ENCODE data around the gene TMEM150C. TPM values are rescaled to one million over a fixed set of nuclear protein-coding genes. Genes with fewer than 3 reads are reported as not detected.

TMEM150C gene
- total RNA-seq, 1 experiment from 2014 or later, result 0.20 TPM

GRCh38 chr4:82524570-82525152 is 37.1 kb downstream of the TMEM150C start:
- in situ Hi-C loops (cut with HindIII; ENCODE audit: low pct_unique_long_range_greater_than_20kb, low sequenced_read_pairs), result no loop called here
- DNase-seq (ENCODE audit: low read depth), result no peak

GRCh38 chr4:82523179-82523578 is 38.6 kb downstream of the TMEM150C start:
- in situ Hi-C loops (cut with HindIII; ENCODE audit: low pct_unique_long_range_greater_than_20kb, low sequenced_read_pairs), result no loop called here

GRCh38 chr4:82522472-82522871 is 39.3 kb downstream of the TMEM150C start:
- no peak for DNase-seq (ENCODE audit: low read depth)
- in situ Hi-C loops (cut with HindIII; ENCODE audit: low pct_unique_long_range_greater_than_20kb, low sequenced_read_pairs), result no loop called here

More at GRCh38 chr4:82523179-82523578, 38.6 kb downstream of the TMEM150C start:
- DNase-seq (ENCODE audit: low read depth), result no peak

- DNase-seq (ENCODE audit: low read depth), result no peak
- in situ Hi-C loops (cut with HindIII; ENCODE audit: low pct_unique_long_range_greater_than_20kb, low sequenced_read_pairs), result no loop called here
These were observed 40.5 kb downstream of the TMEM150C start for GRCh38 chr4:82521283-82521682.

GRCh38 chr4:82519776-82520175 is 42.0 kb downstream of the TMEM150C start:
- no peak for DNase-seq (ENCODE audit: low read depth)
- in situ Hi-C loops (cut with HindIII; ENCODE audit: low pct_unique_long_range_greater_than_20kb, low sequenced_read_pairs), result no loop called here

- peak; percentile 2 for DNase-seq (ENCODE audit: low read depth)
These were observed 42.7 kb downstream of the TMEM150C start for GRCh38 chr4:82519072-82519471.

GRCh38 chr4:82517043-82517442 is 44.7 kb downstream of the TMEM150C start:
- in situ Hi-C loops (cut with HindIII; ENCODE audit: low pct_unique_long_range_greater_than_20kb, low sequenced_read_pairs), result no loop called here
- no peak for DNase-seq (ENCODE audit: low read depth)

More at GRCh38 chr4:82519072-82519471, 42.7 kb downstream of the TMEM150C start:
- in situ Hi-C loops (cut with HindIII; ENCODE audit: low pct_unique_long_range_greater_than_20kb, low sequenced_read_pairs), result no loop called here

- DNase-seq (ENCODE audit: low read depth), result peak; percentile 65
- in situ Hi-C loops (cut with HindIII; ENCODE audit: low pct_unique_long_range_greater_than_20kb, low sequenced_read_pairs), result no loop called here
These were observed 46.1 kb downstream of the TMEM150C start for GRCh38 chr4:82515705-82516104.

GRCh38 chr4:82513382-82513781 is 48.4 kb downstream of the TMEM150C start:
- DNase-seq (ENCODE audit: low read depth), result no peak
- in situ Hi-C loops (cut with HindIII; ENCODE audit: low pct_unique_long_range_greater_than_20kb, low sequenced_read_pairs), result no loop called here

GRCh38 chr4:82510216-82510615 is 51.6 kb downstream of the TMEM150C start:
- in situ Hi-C loops (cut with HindIII; ENCODE audit: low pct_unique_long_range_greater_than_20kb, low sequenced_read_pairs), result no loop called here
- DNase-seq (ENCODE audit: low read depth), result no peak

GRCh38 chr4:82508806-82509428 is 52.9 kb downstream of the TMEM150C start:
- in situ Hi-C loops (cut with HindIII; ENCODE audit: low pct_unique_long_range_greater_than_20kb, low sequenced_read_pairs), result no loop called here
- no peak for DNase-seq (ENCODE audit: low read depth)

GRCh38 chr4:82508011-82508410 is 53.8 kb downstream of the TMEM150C start:
- in situ Hi-C loops (cut with HindIII; ENCODE audit: low pct_unique_long_range_greater_than_20kb, low sequenced_read_pairs), result no loop called here

GRCh38 chr4:82501154-82501442 is 60.7 kb downstream of the TMEM150C start:
- in situ Hi-C loops (cut with HindIII; ENCODE audit: low pct_unique_long_range_greater_than_20kb, low sequenced_read_pairs), result no loop called here
- no peak for DNase-seq (ENCODE audit: low read depth)

More at GRCh38 chr4:82508011-82508410, 53.8 kb downstream of the TMEM150C start:
- no peak for DNase-seq (ENCODE audit: low read depth)

- in situ Hi-C loops (cut with HindIII; ENCODE audit: low pct_unique_long_range_greater_than_20kb, low sequenced_read_pairs), result no loop called here
- no peak for DNase-seq (ENCODE audit: low read depth)
These were observed 61.2 kb downstream of the TMEM150C start for GRCh38 chr4:82500435-82501153.

- no peak for DNase-seq (ENCODE audit: low read depth)
- in situ Hi-C loops (cut with HindIII; ENCODE audit: low pct_unique_long_range_greater_than_20kb, low sequenced_read_pairs), result no loop called here
These were observed 61.9 kb downstream of the TMEM150C start for GRCh38 chr4:82499738-82500434.

- in situ Hi-C loops (cut with HindIII; ENCODE audit: low pct_unique_long_range_greater_than_20kb, low sequenced_read_pairs), result no loop called here
- DNase-seq (ENCODE audit: low read depth), result no peak
These were observed 65.4 kb downstream of the TMEM150C start for GRCh38 chr4:82496349-82496748.

GRCh38 chr4:82495666-82496065 is 66.1 kb downstream of the TMEM150C start:
- in situ Hi-C loops (cut with HindIII; ENCODE audit: low pct_unique_long_range_greater_than_20kb, low sequenced_read_pairs), result no loop called here

GRCh38 chr4:82493721-82494425 is 67.9 kb downstream of the TMEM150C start:
- no peak for DNase-seq (ENCODE audit: low read depth)
- in situ Hi-C loops (cut with HindIII; ENCODE audit: low pct_unique_long_range_greater_than_20kb, low sequenced_read_pairs), result no loop called here

More at GRCh38 chr4:82495666-82496065, 66.1 kb downstream of the TMEM150C start:
- no peak for DNase-seq (ENCODE audit: low read depth)
